HG03103 (cell line): ENCODE data around the gene KIF26A.
"Not testable (repeated sequence)": the region's sequence is repeated elsewhere in the genome, so short reads cannot be mapped to it uniquely, and the experiment has no call there.

Experiments
- ATAC-seq: cut with Tn5 transposase; IDR thresholded peaks from one replicate; pipeline ENCODE4 v1.9.1; 2021; ENCODE audit warnings: low read depth; ENCODE audit not compliant: unreplicated experiment

Gene KIF26A

DNA sequence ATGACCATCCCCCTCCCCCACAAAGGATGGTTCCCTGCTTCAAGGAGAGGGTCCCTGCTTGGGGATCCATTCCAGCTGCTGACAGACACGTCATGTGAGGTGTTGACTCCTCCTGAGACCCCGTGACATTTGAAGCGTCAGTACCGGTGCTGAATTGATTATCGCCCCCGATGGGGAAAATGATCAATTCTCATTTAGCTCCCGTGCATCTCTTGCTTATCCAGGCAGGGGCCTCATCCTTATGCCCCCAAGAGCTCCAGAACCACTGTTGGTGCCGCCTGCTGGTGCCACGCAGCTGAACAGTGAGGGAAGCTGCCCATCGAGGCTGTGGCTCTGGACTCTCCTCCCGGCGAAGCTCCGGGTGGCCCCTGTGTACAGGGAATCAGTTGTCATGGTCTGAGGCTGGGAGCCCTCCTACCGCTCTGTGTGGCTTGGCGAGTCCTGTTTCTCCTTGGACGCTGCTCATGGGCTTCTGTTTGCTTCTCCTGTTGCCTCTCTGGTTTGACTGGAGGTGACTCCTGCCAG lies 4.6 kb downstream of the KIF26A start:
- no peak for ATAC-seq

DNA sequence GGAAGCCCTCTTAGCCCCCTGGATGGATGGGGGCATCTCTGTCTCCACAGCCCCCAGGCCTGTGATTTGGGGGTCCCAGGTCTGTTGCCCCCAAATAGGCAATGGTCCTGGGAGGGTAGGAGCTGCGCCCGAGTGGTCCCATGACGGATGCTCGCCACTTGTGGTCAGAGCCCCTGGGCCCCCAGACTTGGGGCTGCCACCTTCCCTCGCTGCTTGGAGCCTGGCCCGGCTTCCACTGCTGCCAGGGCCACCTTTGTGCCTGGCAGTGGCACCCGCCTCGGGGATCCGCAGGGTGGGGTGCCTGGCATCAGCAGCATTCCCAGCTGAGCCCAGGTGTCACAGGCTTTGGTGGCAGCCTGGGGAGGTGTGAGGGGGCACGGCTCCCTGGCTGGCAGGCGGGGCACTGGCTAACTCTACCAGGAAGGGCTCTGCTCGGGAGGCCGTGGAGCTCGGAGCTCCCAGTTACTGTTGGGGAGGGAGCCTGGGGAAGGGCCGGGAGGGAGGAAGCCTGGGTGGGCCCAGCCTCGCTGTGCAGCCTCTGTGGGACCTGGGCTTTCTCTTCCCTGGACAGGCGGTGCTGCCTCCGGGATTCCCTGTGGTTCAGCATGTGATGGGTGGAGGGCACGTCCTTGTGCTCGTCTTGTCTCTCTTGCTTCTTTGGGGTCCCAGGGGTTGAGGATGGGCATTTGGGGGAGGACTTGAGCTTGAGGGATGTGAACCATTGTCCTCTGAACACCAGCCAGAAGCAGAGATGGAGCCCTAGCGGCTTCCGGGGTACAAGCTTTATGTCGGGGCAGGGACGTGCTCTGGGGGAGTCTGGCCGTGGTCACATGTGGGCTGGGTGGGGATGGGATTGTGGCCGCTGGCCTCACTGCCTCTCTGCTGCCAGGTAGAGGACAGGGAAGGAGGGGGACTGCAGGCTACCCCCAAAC lies 5.4 kb downstream of the KIF26A start:
- no peak for ATAC-seq

DNA sequence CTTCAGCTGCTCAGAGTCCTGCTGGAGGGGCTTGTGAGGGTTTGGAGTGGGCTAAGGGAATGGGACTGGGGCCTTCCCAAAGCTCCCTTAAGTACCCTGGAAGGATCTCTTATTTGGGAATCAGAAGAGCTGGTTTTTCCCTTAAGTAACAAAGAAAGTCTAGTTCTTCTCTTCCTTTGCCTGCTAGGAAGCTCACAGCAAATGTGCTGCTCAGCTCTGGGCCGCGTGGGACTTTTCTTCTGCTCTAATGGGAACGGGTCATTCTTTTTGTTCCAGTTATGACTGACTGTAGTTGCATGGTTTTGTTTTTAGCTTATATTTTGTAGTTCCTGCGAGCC lies 6.0 kb downstream of the KIF26A start:
- ATAC-seq, result no peak

GRCh38 chr14:104144911-104145825 lies 6.8 kb downstream of the KIF26A start:
- ATAC-seq, result no peak

DNA sequence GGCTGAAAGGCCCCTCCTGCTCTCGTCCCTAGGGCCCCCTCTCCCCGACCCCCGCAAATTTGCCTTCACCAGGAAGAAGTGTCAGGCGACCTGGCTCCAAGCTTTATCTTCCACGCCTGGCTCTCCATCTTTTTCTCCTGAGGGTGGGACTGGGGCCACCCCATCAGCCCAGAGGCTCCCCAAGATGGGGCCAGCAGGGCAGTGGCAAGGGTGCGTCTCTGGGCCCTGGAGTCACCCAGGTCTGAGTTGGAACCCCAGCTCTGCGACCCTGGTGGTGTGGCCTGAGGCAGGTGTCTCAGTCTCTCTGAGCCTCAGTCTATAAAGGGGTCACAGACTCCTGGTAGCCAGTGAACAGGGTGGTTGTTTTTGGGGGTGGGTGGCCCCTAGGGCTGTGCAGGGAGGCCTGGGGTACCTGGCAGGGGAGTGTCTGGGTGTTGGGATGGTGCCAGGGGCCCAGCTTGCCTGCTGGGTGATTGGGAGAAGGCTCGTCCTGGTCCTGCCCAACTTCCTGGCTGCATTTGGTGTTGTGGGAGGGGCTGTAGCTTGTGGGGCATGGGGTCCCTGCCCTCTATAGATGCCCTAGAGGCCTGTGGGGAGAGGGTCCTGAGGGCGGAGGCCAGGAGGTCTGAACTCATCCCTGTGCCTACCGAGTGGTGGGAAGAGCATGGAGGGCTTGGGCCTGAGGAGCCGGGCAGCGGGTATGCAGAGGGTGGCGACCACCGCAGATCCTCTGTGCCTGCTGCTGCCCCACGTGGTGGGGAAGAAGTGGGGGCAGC lies 7.6 kb downstream of the KIF26A start:
- ATAC-seq, result no peak

DNA sequence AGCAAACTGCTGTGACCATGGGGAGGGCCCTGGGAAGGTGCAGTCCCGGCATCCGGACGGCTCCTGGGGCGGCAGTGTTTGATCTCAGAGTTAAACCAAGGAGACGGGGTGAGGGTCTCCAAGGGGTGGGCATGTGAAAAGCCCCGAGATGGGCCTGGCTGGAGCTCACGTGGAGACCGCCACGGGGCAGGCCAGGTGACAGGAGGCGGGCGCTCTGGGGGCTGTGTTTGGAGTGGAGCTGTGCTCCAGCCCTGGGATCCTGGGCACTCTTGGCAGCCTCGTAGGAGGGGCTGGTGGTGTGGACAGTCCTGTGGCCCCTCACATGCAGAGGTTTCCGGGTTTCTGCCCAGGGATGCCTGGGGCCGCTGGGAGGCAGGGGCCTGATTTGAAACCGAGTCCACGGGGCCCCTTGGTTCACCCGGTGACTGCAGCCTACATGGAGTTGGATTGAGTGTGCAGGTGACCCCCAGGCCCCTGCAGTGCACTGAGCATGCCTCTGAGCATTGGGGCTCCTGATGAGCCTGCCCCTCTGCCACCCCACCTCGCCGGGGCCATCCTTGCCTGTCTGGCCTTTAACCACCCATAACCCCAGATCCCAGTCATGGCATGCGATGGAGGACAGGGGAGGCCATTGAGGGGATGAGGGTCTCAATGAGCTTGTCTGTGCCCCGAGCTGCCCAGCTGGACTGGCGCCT lies 8.4 kb downstream of the KIF26A start:
- ATAC-seq, result no peak

- ATAC-seq, result no peak
Observed at GRCh38 chr14:104147346-104148125, 9.1 kb downstream of the KIF26A start.

GRCh38 chr14:104148433-104149277 lies 10.3 kb downstream of the KIF26A start:
- ATAC-seq, result no peak

DNA sequence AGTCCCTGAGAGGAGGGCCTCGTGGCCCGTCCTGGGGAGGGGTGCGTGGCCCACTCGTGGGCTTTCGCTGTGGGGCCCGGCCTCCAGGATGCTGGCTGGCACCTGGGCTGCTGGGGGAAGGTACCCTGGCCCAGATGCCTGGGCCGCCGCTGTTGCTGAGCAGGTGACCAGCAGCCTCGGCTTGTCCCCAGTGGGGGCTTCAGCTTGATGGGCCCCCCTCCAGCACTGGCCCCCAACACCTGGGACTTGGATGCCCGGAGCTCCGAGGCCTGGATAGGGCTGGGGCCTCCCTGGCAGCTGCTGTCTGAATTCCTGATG lies 10.8 kb downstream of the KIF26A start:
- ATAC-seq, result no peak

DNA sequence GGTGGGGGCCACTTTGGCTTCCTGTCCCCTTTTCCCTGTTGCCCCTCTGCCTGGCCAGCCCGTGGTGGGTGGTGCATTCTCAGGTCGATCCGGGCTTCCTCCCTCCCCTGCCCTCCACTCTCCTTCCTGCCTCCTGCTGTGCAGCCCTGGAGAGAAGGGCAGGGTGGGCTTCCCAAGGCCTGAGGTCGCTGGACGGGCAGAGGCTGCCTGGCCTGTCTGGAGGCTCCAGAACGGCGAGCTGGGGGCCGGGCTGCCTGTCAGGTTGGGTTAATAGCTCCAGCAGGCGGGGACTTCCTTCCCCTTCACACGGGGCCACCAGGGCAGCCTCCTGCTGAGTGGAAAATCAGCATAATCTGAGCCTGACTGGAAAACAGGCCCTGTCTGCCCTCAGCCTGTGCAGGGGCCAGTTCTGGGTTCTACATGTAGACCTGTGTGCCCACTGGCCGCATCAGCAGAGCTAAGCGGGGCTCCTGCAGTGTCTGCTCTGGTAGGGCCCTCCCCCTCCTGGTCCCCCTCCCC lies 11.3 kb downstream of the KIF26A start:
- no peak for ATAC-seq

GRCh38 chr14:104150136-104151025 lies 12.0 kb downstream of the KIF26A start:
- ATAC-seq, result no peak

GRCh38 chr14:104151026-104151381 lies 12.6 kb downstream of the KIF26A start:
- ATAC-seq, result no peak

GRCh38 chr14:104151566-104152245 lies 13.3 kb downstream of the KIF26A start:
- ATAC-seq, result no peak

DNA sequence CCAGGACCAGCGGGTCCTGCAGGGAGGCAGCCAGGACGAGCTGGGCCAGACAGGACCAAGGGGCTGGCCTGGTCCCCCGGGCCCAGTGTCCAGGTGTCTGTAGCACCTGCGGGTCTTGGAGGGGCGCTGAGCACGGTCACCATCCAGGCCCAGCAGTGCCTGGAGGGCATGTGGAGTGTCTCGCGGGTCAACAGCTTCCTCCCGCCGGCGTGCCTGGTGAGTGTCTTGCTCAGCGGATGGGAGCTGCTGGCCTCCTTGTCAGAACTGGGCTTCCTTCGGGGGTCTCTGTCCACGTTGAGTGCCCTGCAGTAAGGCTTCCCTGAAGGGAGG lies 13.8 kb downstream of the KIF26A start:
- no peak for ATAC-seq

GRCh38 chr14:104152686-104153393 lies 14.5 kb downstream of the KIF26A start:
- no peak for ATAC-seq

- ATAC-seq, result not testable (repeated sequence)
Observed at GRCh38 chr14:104153394-104153755, 15.0 kb downstream of the KIF26A start.
